ENCODE results near the gene NTM.

The NTM gene

DNA sequence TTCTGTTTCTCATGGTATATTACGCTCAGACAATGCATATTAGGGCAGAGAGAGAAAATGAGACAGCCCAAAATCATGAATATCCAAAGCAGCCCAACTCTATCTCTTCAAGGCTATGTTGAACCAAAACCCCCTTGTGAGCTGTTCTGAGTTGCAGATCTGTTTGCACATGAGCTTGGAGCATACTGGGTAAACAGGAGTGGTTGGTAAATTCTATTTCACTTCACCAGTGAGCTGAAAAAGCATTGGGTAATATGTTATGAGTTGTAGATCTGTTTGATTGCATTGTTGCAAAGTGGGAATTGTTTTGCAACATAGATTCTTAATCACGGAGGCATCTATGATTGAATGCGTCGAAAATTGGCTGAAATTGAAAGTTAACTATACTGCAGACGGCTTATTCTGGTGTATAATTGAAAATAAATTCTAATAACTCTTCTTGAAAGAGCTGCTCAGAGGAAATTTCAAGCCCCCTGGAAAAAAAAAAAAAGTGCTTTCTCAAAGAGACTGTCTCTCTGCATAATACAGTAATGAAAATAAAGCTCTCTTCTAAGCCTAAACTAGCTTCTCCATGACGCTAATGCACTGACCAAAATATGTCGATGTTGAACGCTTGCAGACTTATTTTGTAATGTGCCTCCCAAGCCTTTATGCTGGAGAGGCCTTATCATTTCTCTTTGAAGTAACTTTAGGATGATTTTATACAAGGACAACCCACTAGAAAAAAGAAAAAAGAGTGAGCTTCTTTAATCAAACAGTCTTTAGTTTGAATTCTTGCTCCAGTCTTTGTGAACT is 263.7 kb downstream of the NTM start:
- TF ChIP-seq, protein P1, sequence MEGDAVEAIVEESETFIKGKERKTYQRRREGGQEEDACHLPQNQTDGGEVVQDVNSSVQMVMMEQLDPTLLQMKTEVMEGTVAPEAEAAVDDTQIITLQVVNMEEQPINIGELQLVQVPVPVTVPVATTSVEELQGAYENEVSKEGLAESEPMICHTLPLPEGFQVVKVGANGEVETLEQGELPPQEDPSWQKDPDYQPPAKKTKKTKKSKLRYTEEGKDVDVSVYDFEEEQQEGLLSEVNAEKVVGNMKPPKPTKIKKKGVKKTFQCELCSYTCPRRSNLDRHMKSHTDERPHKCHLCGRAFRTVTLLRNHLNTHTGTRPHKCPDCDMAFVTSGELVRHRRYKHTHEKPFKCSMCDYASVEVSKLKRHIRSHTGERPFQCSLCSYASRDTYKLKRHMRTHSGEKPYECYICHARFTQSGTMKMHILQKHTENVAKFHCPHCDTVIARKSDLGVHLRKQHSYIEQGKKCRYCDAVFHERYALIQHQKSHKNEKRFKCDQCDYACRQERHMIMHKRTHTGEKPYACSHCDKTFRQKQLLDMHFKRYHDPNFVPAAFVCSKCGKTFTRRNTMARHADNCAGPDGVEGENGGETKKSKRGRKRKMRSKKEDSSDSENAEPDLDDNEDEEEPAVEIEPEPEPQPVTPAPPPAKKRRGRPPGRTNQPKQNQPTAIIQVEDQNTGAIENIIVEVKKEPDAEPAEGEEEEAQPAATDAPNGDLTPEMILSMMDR (IDR thresholded peaks at IDR 0.05; ENCODE audit: low read depth, low read length, missing control alignments): no peak
- H3K4me3 ChIP-seq (ENCODE audit: low read depth, low read length): no peak overlapping the region
- DNase-seq (ENCODE audit: low read depth): no peak

- no peak overlapping the region for H3K4me3 ChIP-seq (ENCODE audit: low read depth, low read length)
- TF ChIP-seq, protein P1 (IDR thresholded peaks at IDR 0.05; ENCODE audit: low read depth, low read length, missing control alignments): no peak
- DNase-seq (ENCODE audit: low read depth): no peak
These were observed 267.2 kb downstream of the NTM start for GRCh38 chr11:131637469-131638175.

- DNase-seq (ENCODE audit: low read depth): no peak
- TF ChIP-seq, protein P1 (IDR thresholded peaks at IDR 0.05; ENCODE audit: low read depth, low read length, missing control alignments): no peak
- H3K4me3 ChIP-seq (ENCODE audit: low read depth, low read length): no peak overlapping the region
These were observed 268.5 kb downstream of the NTM start for GRCh38 chr11:131638889-131639288.

DNA sequence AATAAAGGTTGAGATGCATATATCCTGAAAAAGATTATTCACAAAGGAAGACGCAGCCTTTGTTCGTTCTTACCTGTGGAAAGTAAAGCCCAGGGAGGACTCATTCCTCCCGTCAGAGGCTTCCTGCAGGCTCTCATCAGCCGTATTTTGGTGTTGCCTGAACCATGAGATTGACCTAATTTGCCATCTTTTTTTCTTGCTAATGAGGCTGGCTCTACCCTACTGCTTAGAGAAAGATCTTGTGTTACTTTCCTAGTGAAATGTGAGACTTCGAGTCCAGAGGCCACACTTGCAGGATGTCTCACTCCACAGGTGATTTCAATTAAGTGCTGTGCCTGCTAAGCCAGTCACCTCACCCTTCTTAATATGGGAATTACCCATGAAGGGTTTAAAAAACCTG is 269.9 kb downstream of the NTM start:
- DNase-seq (ENCODE audit: low read depth): no peak
- TF ChIP-seq, protein P1 (IDR thresholded peaks at IDR 0.05; ENCODE audit: low read depth, low read length, missing control alignments): no peak
- no peak overlapping the region for H3K4me3 ChIP-seq (ENCODE audit: low read depth, low read length)

DNA sequence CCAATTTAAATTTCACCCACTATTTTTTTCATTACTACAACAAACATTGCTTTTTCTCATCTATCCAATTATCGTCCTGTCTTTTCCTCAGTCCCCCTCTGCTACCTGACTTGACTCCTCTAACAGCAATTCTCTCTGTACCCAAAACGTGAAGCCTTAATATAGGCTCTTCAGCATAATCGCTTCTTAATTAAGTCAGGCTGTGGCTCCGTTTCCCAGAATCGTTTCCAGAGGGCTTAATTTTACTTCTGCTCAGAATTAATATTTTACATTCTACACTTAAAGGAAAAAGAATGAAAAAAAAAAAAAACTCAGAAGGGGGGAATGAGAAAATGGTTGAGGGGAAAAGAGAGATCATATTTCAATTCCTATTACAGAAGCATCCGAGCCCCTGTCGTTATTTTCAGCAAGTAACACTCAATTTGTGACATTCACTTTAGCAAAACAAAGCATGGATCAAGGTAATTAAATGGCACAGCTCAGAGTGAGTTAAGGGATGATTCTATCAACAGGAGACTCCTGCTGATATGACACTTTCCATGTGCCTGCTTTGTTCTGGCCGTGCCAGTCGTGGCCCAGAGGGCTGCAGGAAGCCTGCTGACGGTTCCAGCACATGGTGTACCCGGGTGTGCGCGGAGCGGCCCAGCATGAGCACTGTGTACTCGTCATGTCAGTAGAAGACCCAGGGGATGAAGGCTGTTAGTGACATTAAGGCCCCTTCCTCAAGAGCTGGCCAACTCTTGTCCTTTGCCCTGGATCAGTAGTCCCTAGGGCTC is 272.5 kb downstream of the NTM start:
- H3K4me3 ChIP-seq (ENCODE audit: low read depth, low read length): no peak overlapping the region
- TF ChIP-seq, protein P1 (IDR thresholded peaks at IDR 0.05; ENCODE audit: low read depth, low read length, missing control alignments): no peak
- no peak for DNase-seq (ENCODE audit: low read depth)

DNA sequence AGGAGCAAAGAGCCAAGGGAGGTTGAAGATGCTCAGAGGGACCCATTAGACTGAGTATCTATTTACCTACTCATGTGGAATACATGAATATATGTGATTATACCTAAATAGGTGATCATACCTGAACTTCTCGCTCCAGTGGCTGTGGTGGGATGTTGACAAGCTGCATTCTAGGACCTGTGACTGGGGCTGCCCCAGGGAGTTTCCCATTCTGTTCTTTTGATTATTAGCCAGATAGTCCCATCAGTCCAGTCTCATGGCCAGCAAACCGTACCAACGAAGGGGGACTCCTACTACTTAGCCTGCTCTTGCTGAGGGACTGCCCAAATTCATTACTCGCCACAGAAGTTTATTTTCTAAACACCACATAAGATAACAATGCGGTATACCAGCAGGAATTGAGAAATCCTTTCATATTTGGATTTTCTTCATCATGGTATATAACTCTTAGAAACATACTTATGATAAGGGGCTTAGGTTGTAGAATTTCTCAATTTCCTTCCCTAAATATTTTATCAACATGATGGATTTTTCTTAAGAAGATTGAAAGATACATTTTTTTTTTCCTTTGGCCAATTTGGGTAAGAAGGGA is 273.9 kb downstream of the NTM start:
- no peak overlapping the region for H3K4me3 ChIP-seq (ENCODE audit: low read depth, low read length)
- TF ChIP-seq, protein P1 (IDR thresholded peaks at IDR 0.05; ENCODE audit: low read depth, low read length, missing control alignments): no peak

More for the DNA sequence above, 273.9 kb downstream of the NTM start:
- no peak for DNase-seq (ENCODE audit: low read depth)

Data from GM12864 (cell line).